ENCODE measurements around the gene AOPEP. TPM values are rescaled to one million over a fixed set of nuclear protein-coding genes. Genes with fewer than 3 reads are reported as not detected.

Gene AOPEP
- total RNA-seq, 4 donors from 2014 or later: 149 to 306 (median 193) TPM

- peak overlapping the region; percentile 51 for H3K27ac ChIP-seq
- H3K4me3 ChIP-seq: no peak overlapping the region
- no peak for TF ChIP-seq POLR2AphosphoS5 (IDR thresholded peaks at IDR 0.05)
- peaks cover 49% of the 10 kb centered on the region for H3K36me3 ChIP-seq
- peak; percentile 53 to 59 for DNase-seq (ENCODE audit: low spot score in 2 of 2)
- H3K27me3 ChIP-seq: no peaks in the 10 kb centered on the region
- peaks cover 44% of the 10 kb centered on the region for H3K4me1 ChIP-seq
- WGBS: 87% methylated on average over 18 of the region's 18 CpGs
- no peaks in the 10 kb centered on the region for H3K9me3 ChIP-seq
Observed at GRCh38 chr9:95107001-95107749, 380.7 kb downstream of the AOPEP start.

GRCh38 chr9:95107976-95108375 lies 381.5 kb downstream of the AOPEP start:
- Histone ChIP-seq H3K36me3 (peaks cover 57% of the 10 kb centered on the region), H3K27me3 (no peaks in the 10 kb centered on the region), H3K27ac (peak overlapping the region; percentile 51), H3K4me1 (peaks cover 36% of the 10 kb centered on the region), H3K9me3 (no peaks in the 10 kb centered on the region), H3K4me3 (no peak overlapping the region)
- DNase-seq (ENCODE audit: low spot score in 2 of 2): peak; percentile 40 to 54
- TF ChIP-seq CTCF (IDR thresholded peaks at IDR 0.05) (no peak), POLR2AphosphoS5 (IDR thresholded peaks at IDR 0.05) (no peak), POLR2A (IDR thresholded peaks at IDR 0.05) (no peak), EP300 (IDR thresholded peaks at IDR 0.05) (no peak)
- WGBS: 83% methylated on average over 14 of the region's 14 CpGs

GRCh38 chr9:95108777-95109176 lies 382.3 kb downstream of the AOPEP start:
- H3K36me3 ChIP-seq: peaks cover 60% of the 10 kb centered on the region
- 83% methylated on average over 5 of the region's 5 CpGs for WGBS
- peaks cover 28% of the 10 kb centered on the region for H3K4me1 ChIP-seq
- no peaks in the 10 kb centered on the region for H3K9me3 ChIP-seq
- no peak overlapping the region for H3K4me3 ChIP-seq
- H3K27me3 ChIP-seq: no peaks in the 10 kb centered on the region
- DNase-seq (ENCODE audit: low spot score in 2 of 2): peak in 1 of 2 donors; percentile 7
- TF ChIP-seq POLR2A (IDR thresholded peaks at IDR 0.05): no peak
- TF ChIP-seq POLR2AphosphoS5 (IDR thresholded peaks at IDR 0.05): no peak
- no peak for TF ChIP-seq EP300 (IDR thresholded peaks at IDR 0.05)
- TF ChIP-seq CTCF (IDR thresholded peaks at IDR 0.05): no peak
- no peak overlapping the region for H3K27ac ChIP-seq

- Histone ChIP-seq H3K9me3 (no peaks in the 10 kb centered on the region), H3K36me3 (peaks cover 64% of the 10 kb centered on the region), H3K27ac (no peak overlapping the region), H3K4me1 (peaks cover 21% of the 10 kb centered on the region), H3K4me3 (no peak overlapping the region), H3K27me3 (no peaks in the 10 kb centered on the region)
- 89% methylated on average over 8 of the region's 8 CpGs for WGBS
- peak in 1 of 2 donors; percentile 33 for DNase-seq (ENCODE audit: low spot score in 2 of 2)
- no peak for TF ChIP-seq POLR2AphosphoS5 (IDR thresholded peaks at IDR 0.05)
Observed at GRCh38 chr9:95109456-95109855, 383.0 kb downstream of the AOPEP start.

GRCh38 chr9:95110921-95111525 lies 384.5 kb downstream of the AOPEP start:
- Histone ChIP-seq H3K4me3 (no peak overlapping the region), H3K4me1 (peaks cover 15% of the 10 kb centered on the region), H3K27me3 (no peaks in the 10 kb centered on the region), H3K36me3 (peaks cover 64% of the 10 kb centered on the region), H3K9me3 (no peaks in the 10 kb centered on the region), H3K27ac (no peak overlapping the region)
- 89% methylated on average over 12 of the region's 14 CpGs for WGBS
- TF ChIP-seq EP300 (IDR thresholded peaks at IDR 0.05) (no peak), POLR2AphosphoS5 (IDR thresholded peaks at IDR 0.05) (no peak), CTCF (IDR thresholded peaks at IDR 0.05) (no peak), POLR2A (IDR thresholded peaks at IDR 0.05) (no peak)
- peak; percentile 53 to 56 for DNase-seq (ENCODE audit: low spot score in 2 of 2)

GRCh38 chr9:95111716-95112115 lies 385.2 kb downstream of the AOPEP start:
- H3K4me3 ChIP-seq: no peak overlapping the region
- H3K9me3 ChIP-seq: no peaks in the 10 kb centered on the region
- H3K4me1 ChIP-seq: peaks cover 12% of the 10 kb centered on the region
- peak in 1 of 2 donors; percentile 31 for DNase-seq (ENCODE audit: low spot score in 2 of 2)
- TF ChIP-seq POLR2A (IDR thresholded peaks at IDR 0.05): no peak
- WGBS: 97% methylated on average over 11 of the region's 11 CpGs
- peaks cover 60% of the 10 kb centered on the region for H3K36me3 ChIP-seq
- no peaks in the 10 kb centered on the region for H3K27me3 ChIP-seq
- no peak overlapping the region for H3K27ac ChIP-seq

Data from suprapubic skin (tissue), 4 donors.